HG02884 (cell line): ENCODE results near the gene P2RX4.
"Not testable (repeated sequence)": the region's sequence is repeated elsewhere in the genome, so short reads cannot be mapped to it uniquely, and the experiment has no call there.

ENCODE experiments used
- ATAC-seq: cut with Tn5 transposase; IDR thresholded peaks from one replicate; pipeline ENCODE4 v1.9.1; 2021; ENCODE audit warnings: mild to moderate bottlenecking, moderate library complexity; ENCODE audit not compliant: unreplicated experiment

The P2RX4 gene

GRCh38 chr12:121219353-121219986, 9.5 kb downstream of the P2RX4 start:
- no peak for ATAC-seq

GRCh38 chr12:121222847-121223246, 12.9 kb downstream of the P2RX4 start:
- no peak for ATAC-seq

GRCh38 chr12:121223292-121224285, 13.7 kb downstream of the P2RX4 start:
- ATAC-seq = no peak

- ATAC-seq = no peak
These were observed 14.7 kb downstream of the P2RX4 start for GRCh38 chr12:121224591-121224990.

- ATAC-seq = no peak
These were observed 16.5 kb downstream of the P2RX4 start for GRCh38 chr12:121226399-121226798.

- not testable (repeated sequence) for ATAC-seq
These were observed 16.9 kb downstream of the P2RX4 start for GRCh38 chr12:121226871-121227270.

GRCh38 chr12:121227294-121227693, 17.4 kb downstream of the P2RX4 start:
- ATAC-seq = peak; percentile 70

- ATAC-seq = no peak
These were observed 19.2 kb downstream of the P2RX4 start for GRCh38 chr12:121228919-121229665.

GRCh38 chr12:121229826-121230537, 20.1 kb downstream of the P2RX4 start:
- ATAC-seq = not testable (repeated sequence)

- ATAC-seq = no peak
These were observed 20.6 kb downstream of the P2RX4 start for GRCh38 chr12:121230538-121230907.

- no peak for ATAC-seq
These were observed 22.2 kb downstream of the P2RX4 start for GRCh38 chr12:121232163-121232562.

GRCh38 chr12:121232977-121233627, 23.2 kb downstream of the P2RX4 start:
- ATAC-seq = no peak

- ATAC-seq = no peak
These were observed 23.7 kb downstream of the P2RX4 start for GRCh38 chr12:121233628-121234020.

GRCh38 chr12:121236776-121237175, 26.8 kb downstream of the P2RX4 start:
- no peak for ATAC-seq

- no peak for ATAC-seq
These were observed 27.5 kb downstream of the P2RX4 start for GRCh38 chr12:121237415-121237814.

- ATAC-seq = no peak
These were observed 28.2 kb downstream of the P2RX4 start for GRCh38 chr12:121238086-121238485.

GRCh38 chr12:121238604-121239350, 28.8 kb downstream of the P2RX4 start:
- ATAC-seq = no peak

- no peak for ATAC-seq
These were observed 29.6 kb downstream of the P2RX4 start for GRCh38 chr12:121239351-121240061.

- ATAC-seq = no peak
These were observed 30.1 kb downstream of the P2RX4 start for GRCh38 chr12:121240062-121240420.
